KMS-11 (cell line): Measurements from ENCODE around the gene UBFD1.

Source experiments
- H2AFZ ChIP-seq: fragments of 200-600 bp; sonication (generic); 2 replicates; pipeline ENCODE4 v1.6.1; 2016; ENCODE audit warnings: antibody characterized with exemption, mixed run types, low read depth
- H3K27ac ChIP-seq: fragments of 200-600 bp; sonication (generic); 2 replicates; pipeline ENCODE4 v1.6.1; 2016; ENCODE audit warnings: mild to moderate bottlenecking, mixed run types
- H3K27me3 ChIP-seq: fragments of 200-600 bp; sonication (generic); 2 replicates; pipeline ENCODE4 v1.6.1; 2017; ENCODE audit warnings: mild to moderate bottlenecking, low read depth, mixed run types, moderate library complexity; ENCODE audit not compliant: insufficient read depth
- H3K36me3 ChIP-seq: fragments of 200-600 bp; sonication (generic); 2 replicates; pipeline ENCODE4 v1.6.1; 2017; ENCODE audit warnings: mild to moderate bottlenecking, mixed run types; ENCODE audit not compliant: insufficient read depth
- H3K4me1 ChIP-seq: fragments of 200-600 bp; sonication (generic); 2 replicates; pipeline ENCODE4 v1.6.1; 2016; ENCODE audit warnings: mild to moderate bottlenecking, low read depth, mixed run types; ENCODE audit not compliant: poor library complexity, severe bottlenecking
- H3K4me2 ChIP-seq: fragments of 200-600 bp; sonication (generic); 2 replicates; pipeline ENCODE4 v1.7.0; 2016; ENCODE audit warnings: mild to moderate bottlenecking, mixed run types
- H3K4me3 ChIP-seq: fragments of 200-600 bp; sonication (generic); IDR thresholded peaks from 2 replicates; pipeline ENCODE4 v1.6.1; 2017; ENCODE audit warnings: low read depth, low read length, mixed read lengths; ENCODE audit not compliant: insufficient read depth
- H3K79me2 ChIP-seq: fragments of 200-600 bp; sonication (generic); 2 replicates; pipeline ENCODE4 v1.6.1; 2016; ENCODE audit warnings: low read depth, mixed run types; ENCODE audit not compliant: insufficient read depth
- H3K9ac ChIP-seq: fragments of 200-600 bp; sonication (generic); 2 replicates; pipeline ENCODE4 v1.6.1; 2016; ENCODE audit warnings: mild to moderate bottlenecking, mixed run types
- H4K20me1 ChIP-seq: fragments of 200-600 bp; sonication (generic); 2 replicates; pipeline ENCODE4 v1.6.1; 2016; ENCODE audit warnings: mild to moderate bottlenecking, mixed run types; ENCODE audit not compliant: insufficient read depth
- TF ChIP-seq, protein P1 (sequence below): fragments of 200-600 bp; sonication (generic); conservative IDR thresholded peaks from 2 replicates; pipeline ENCODE4 v1.6.1; 2017; ENCODE audit warnings: low read depth, mild to moderate bottlenecking, antibody characterized with exemption, low read length, moderate library complexity, mixed read lengths

Gene UBFD1

GRCh38 chr16:23557779-23558702 lies 514 bp downstream of the UBFD1 start:
- Histone ChIP-seq H3K4me2 (peak overlapping the region; percentile 92), H2AFZ (peak overlapping the region; percentile 45), H3K27ac (peak overlapping the region; percentile 81), H3K9ac (peak overlapping the region; percentile 95), H3K4me1 (peaks cover 50% of the 10 kb centered on the region), H4K20me1 (peaks cover 4% of the 10 kb centered on the region; the same call in 1 of the 2 replicates), H3K36me3 (peaks cover 9% of the 10 kb centered on the region; the same call in 1 of the 2 replicates), H3K79me2 (peaks cover 69% of the 10 kb centered on the region), H3K4me3 (no peak overlapping the region), H3K27me3 (no peaks in the 10 kb centered on the region)
- TF ChIP-seq, protein P1, sequence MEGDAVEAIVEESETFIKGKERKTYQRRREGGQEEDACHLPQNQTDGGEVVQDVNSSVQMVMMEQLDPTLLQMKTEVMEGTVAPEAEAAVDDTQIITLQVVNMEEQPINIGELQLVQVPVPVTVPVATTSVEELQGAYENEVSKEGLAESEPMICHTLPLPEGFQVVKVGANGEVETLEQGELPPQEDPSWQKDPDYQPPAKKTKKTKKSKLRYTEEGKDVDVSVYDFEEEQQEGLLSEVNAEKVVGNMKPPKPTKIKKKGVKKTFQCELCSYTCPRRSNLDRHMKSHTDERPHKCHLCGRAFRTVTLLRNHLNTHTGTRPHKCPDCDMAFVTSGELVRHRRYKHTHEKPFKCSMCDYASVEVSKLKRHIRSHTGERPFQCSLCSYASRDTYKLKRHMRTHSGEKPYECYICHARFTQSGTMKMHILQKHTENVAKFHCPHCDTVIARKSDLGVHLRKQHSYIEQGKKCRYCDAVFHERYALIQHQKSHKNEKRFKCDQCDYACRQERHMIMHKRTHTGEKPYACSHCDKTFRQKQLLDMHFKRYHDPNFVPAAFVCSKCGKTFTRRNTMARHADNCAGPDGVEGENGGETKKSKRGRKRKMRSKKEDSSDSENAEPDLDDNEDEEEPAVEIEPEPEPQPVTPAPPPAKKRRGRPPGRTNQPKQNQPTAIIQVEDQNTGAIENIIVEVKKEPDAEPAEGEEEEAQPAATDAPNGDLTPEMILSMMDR, result no peak

GRCh38 chr16:23561586-23561985 lies 4.1 kb downstream of the UBFD1 start:
- H3K36me3 ChIP-seq, result peaks cover 29% of the 10 kb centered on the region; the same call in 1 of the 2 replicates

GRCh38 chr16:23562505-23562904 lies 5.0 kb downstream of the UBFD1 start:
- Histone ChIP-seq H3K9ac (no peak overlapping the region), H3K27ac (no peak overlapping the region), H2AFZ (no peak overlapping the region), H3K4me2 (no peak overlapping the region), H3K27me3 (no peaks in the 10 kb centered on the region), H4K20me1 (peaks cover 4% of the 10 kb centered on the region; the same call in 1 of the 2 replicates), H3K36me3 (peaks cover 30% of the 10 kb centered on the region; the same call in 1 of the 2 replicates), H3K79me2 (peaks cover 38% of the 10 kb centered on the region), H3K4me3 (no peak overlapping the region), H3K4me1 (peaks cover 30% of the 10 kb centered on the region)
- TF ChIP-seq, protein P1, result no peak

More at GRCh38 chr16:23561586-23561985, 4.1 kb downstream of the UBFD1 start:
- TF ChIP-seq, protein P1, result peak; percentile 26; the same call in 1 of the 2 replicates
- Histone ChIP-seq H4K20me1 (peaks cover 4% of the 10 kb centered on the region; the same call in 1 of the 2 replicates), H2AFZ (no peak overlapping the region), H3K4me3 (no peak overlapping the region), H3K4me2 (no peak overlapping the region), H3K4me1 (peaks cover 31% of the 10 kb centered on the region), H3K79me2 (peaks cover 42% of the 10 kb centered on the region), H3K9ac (no peak overlapping the region), H3K27me3 (no peaks in the 10 kb centered on the region), H3K27ac (no peak overlapping the region)

DNA sequence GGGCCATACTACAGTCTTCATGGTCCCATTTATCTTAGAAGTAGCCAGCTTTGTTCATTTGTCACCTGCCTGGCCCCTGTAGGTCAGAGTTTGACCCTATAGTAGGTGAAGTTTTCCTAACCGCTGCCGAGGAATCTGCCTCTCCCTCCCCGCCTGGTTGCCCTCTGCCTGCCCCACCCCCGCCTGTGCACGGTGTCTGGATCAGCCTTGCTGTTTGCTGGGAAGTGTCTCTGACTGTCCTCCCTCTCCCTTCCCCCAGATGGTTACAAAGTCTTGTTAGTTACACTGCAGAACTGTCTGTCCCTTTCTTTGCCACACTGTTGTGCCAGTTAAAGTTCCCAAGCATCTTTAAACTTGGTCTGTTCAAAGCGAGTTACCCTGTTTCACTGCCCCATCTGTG lies 5.7 kb downstream of the UBFD1 start:
- Histone ChIP-seq H4K20me1 (peaks cover 4% of the 10 kb centered on the region; the same call in 1 of the 2 replicates), H3K9ac (no peak overlapping the region), H2AFZ (no peak overlapping the region), H3K4me1 (peaks cover 30% of the 10 kb centered on the region), H3K27ac (no peak overlapping the region), H3K4me2 (no peak overlapping the region), H3K4me3 (no peak overlapping the region), H3K79me2 (peaks cover 34% of the 10 kb centered on the region), H3K36me3 (peaks cover 30% of the 10 kb centered on the region; the same call in 1 of the 2 replicates), H3K27me3 (no peaks in the 10 kb centered on the region)
- TF ChIP-seq, protein P1, result no peak
